Umbilical cord (tissue), 2 donors: ENCODE measurements around the gene OLIG3. TPM values are rescaled to one million over a fixed set of nuclear protein-coding genes. Genes with fewer than 3 reads are reported as not detected.

Experiments used
- DNase-seq: peaks from one replicate; pipeline ENCODE4 v3.0.0-alpha.2; 2015; ENCODE audit warnings: low spot score
- total RNA-seq: library from RNA; depleted of rRNA; stranded (reverse); fragments of >200 nt; gene quantifications from one replicate; pipeline ENCODE4 v1.2.3, GENCODE V29; 2014; ENCODE audit warnings: low replicate concordance; ENCODE audit not compliant: insufficient read depth

The OLIG3 gene
- total RNA-seq, 1 donor from 2014 or later = not detected

DNA sequence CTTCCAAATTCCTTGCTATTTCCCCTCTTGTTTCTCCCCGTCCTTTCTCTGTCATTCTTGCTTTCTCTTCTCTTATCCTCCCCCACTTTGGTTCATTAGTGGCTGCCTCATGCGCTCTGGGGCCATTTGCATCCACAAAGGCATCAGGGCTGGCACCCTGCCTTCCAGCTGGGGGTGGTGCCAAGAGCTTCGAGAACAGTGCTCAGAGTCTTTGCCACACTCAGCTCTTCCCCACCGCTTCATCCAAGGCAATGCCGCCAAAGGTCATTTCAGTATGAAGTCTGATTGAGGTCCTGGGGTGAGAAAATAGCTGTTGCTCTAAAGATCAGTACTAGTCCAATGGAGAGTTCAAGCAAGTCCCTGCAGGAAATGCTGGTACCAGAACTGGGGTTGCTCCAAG is 22.7 kb downstream of the OLIG3 start:
- DNase-seq = no peak

DNA sequence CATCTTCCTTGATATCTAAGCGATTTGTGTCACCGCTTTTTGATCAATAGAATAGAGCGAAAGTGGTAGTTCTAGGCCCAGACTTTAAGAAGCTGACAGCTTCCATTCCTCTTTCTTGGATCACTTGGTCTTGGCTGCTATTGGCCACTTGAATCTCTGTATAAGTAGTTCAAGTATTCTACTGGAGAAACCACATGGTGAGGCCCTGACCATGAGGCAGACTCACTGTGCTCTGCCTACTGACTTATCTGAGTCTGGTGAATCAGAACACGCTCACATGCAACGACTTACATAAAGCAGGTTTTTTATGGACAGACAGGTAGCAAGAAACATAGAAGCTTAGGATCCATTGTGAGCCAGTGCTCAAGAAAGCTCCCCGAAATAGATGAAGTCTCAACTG is 27.0 kb downstream of the OLIG3 start:
- no peak for DNase-seq

DNA sequence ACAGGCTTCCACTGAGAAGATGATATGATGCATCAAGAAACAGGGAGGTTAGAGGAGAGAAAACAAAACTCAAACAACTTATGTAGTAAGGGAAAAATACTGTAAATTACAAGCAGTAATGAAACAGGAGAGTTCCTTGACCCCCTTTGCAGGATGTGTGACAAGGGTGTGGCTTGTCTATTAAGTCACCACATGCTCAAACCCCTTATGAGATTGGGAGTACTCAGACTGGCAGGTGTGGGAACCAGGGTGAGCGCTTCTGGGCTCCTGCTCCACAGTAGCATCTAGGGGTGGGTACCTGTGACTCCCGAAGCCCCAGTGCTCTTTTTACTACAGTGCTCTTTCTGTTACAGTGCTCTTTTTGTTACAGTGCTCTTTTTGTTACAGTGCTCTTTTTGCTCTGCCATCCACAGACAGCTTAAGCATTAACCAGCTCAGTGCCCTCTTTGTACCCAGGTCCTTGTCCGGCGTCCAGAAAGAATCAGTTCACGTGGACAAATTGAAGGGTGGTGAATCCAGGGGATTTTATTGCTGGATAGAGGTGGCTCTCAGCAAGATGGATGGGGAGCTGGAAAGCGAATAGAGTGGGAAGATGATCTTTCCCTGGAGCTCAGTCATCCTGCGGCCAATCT is 28.7 kb downstream of the OLIG3 start:
- DNase-seq = no peak

DNA sequence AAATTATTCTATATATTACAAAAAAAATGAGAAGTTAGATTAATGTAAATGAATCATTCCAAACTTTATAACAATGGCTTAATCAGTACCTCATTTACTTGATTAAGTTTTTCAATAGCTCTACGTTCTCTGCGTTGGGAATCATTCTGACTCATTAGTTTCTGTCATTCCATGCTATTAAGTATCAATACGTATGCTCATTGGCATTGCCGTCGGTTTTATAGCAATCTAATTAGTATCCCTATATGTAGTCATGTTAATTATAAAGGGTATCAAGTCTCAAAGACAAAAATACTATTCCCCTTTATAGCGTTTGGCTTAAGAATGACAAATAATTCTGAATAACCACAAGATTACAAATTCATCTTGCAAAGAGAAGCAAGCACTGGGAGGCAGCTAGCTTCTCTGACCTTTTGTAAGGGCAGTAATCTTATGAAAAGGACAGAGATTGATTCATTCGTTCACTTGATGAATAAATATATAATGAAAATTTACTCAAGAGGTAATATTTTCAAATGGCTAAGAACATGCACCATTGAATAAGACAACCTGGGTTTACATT is 41.8 kb downstream of the OLIG3 start:
- no peak for DNase-seq

DNA sequence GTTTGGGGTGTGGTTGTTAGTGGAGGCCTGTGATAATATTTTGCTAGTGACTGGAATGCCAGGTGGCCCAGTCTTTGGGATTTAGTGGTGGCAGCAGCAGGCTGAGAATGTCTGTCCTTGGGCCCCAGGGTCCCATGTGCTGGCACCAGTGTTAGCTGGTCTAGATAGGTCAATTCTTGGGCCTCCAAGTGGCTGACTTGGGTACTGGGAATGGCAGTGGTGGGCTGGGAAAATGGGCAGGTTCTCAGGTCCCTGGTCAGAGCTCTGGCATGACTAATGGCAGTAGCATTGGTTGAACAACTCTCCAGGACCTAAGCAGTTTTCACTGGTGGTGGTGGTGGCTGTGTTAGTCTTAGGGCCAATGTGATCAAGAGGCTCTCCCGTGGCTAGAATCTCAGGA is 50.3 kb downstream of the OLIG3 start:
- no peak for DNase-seq
